Central memory CD4-positive, alpha-beta T cell (primary cell): ENCODE data around the gene EDC3.
A peak's percentile ranks its signal among the peaks of the same experiment; 100 is the strongest.
"Not testable (repeated sequence)": the region's sequence is repeated elsewhere in the genome, so short reads cannot be mapped to it uniquely, and the experiment has no call there.

Source experiments
- DNase-seq: peaks from one replicate; pipeline ENCODE4 v3.0.0; 2022

EDC3 gene

DNA sequence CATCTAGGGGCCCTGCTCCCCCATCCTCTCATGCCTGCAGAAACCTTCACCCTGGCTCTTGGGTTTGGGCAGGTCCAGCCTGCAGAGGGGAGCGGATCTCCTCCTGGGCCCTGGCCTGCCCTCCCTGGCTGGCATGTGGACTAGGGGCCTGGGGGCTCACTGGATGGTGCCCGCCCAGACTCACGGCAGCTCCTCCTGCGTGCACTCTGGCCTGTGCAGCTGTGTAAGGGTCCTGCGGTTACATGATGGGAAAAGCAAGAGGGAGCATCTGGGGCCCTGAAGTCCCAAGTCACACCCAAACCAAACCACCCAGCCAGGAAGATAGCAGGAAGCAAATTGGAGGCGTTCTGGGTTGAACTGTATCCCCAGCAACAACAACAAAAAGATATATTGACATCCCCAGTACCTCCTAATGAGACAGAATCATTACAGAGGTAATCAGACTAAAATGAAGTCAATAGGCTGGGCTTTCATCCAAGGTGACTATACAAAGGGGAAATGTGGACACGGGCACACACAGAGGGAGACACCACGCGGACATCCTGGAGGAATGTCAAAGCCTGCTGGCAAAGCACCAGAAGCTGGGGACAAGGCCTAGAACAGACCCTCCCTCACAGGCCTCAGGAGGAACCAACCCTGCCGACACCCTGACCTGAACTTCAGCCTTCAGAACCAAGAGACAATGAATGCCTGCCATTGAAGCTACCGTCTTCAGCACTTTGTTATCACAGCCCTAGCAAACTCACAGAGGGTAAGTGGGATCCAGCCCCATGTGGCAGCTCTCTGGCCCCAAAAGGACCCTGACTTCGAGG, 90.6 kb downstream of the EDC3 start:
- no peak for DNase-seq

DNA sequence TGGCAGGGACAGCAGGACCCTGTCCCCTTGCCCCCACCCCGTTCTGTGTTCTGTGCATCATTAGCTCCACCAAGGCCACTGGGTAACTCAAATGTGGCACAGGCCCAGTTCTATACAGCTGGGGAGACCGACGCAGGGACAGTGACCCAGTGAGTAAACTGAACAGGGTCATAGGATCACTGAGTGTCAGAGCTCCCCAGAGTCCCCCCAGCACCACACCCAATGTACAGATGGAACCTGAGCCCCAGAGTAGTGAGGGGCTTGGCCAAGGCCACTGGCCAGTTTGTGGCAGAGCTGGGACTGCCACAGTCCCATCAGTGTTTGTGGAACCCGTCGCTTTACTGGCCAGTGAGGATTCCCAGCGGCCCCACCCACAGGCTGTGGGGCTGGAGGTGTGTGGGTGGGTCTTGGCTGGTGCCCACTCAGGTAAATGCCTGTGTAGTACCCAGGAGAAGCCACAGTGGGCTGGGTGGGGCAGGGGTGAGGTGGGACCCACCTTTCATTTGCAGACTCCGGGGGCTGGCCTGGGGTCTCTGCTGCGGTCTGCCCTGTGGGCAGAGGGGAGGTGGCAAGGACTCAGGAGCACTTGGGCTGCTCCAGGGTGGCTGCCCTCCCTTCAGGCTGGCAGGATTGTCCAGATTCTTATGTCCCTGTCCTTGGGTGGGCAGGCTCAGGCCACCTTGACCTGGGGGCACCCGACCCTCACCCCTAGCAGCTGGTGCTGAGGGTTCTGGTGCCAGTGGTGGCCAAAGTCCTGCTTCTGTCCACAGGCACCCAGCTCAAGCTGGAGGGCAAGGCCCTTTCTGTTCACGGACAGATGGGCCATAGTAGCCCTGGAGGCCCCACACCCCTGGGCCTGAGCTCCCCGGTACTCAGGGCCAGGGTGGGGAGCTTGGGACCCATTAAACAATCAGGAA, 91.8 kb downstream of the EDC3 start:
- DNase-seq, result no peak

DNA sequence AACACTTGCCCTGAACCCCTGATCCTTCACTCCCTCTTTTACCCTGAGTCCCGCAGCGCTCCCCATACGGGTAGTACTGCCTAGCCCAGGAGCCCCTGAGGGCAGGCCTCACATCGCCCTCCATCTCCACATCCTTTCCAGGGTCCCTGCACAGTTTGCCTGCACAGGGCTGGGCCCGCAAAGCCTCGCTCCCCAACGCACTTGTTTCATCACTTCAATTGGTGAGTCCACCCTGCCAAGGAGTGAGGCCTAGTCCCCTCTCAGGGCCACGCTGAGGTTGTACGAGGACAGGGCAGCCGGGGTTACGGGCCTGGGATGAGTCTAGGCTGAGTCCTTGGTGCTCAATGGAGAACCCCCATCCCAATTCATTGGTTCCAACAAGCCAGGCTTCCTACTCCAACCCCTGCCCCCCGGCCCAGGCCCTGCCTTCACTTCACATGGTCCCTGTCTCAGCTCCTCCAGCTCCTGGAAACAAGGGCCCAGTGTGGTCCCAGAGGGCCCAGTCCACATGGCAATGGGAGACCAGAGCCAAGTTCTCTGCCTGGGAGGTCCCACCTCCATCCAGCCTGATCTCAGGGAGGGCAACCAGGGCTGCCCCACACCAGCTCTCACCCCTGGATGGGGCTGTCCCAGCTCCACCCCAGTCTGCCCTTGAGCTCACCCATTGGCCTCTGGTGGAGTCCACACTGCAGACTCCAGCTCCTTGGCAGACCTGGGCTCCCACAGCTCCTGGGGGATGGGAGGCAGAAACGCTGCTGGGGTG, 92.6 kb downstream of the EDC3 start:
- DNase-seq, result no peak

DNA sequence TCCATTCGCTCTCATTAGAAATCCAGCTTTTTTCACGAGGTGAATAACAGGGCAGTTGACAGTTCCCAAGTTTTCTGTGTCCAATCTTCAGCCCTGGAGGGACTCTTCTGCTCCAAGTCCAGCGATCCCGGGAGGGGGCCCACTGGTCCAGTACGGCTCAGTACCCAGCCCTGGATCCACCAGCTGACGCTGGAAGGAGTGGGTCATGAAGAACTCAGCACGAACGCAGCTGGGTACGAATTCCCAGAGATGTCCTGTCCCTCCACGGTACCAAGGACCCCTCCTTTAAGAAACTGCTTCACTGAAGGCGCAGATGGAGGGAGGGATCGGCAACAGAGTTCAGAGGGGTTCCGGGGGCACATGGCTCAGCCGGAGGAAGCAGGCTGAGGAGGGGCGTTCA, 96.7 kb downstream of the EDC3 start:
- no peak for DNase-seq

- peak; percentile 79 for DNase-seq
Measured at GRCh38 chr15:74598126-74598842, 97.5 kb downstream of the EDC3 start.

- DNase-seq, result not testable (repeated sequence)
Measured at GRCh38 chr15:74597146-74597705, 98.6 kb downstream of the EDC3 start.

- not testable (repeated sequence) for DNase-seq
Measured at GRCh38 chr15:74596736-74597135, 99.1 kb downstream of the EDC3 start.

GRCh38 chr15:74595271-74595670, 100.6 kb downstream of the EDC3 start:
- DNase-seq, result no peak

DNA sequence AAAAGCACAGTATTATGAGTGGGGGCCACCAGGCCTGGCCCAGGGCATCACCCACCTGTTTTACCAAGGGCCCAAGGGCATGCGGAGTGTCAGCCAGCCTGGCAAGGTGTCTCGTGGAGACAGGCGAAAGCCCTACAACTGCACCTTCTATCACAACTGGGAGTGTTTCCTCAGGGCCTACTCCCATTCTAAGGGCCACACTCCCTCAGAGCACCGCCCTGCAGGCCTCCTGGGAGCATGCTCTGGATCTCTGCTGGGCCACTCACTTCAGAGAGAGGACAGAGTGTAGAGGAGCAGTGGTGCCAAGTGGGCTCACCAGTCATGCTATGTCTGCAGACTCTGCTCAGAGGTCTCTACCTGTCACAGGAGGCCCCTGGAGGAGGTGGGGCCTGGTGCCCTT, 101.4 kb downstream of the EDC3 start:
- DNase-seq, result no peak

DNA sequence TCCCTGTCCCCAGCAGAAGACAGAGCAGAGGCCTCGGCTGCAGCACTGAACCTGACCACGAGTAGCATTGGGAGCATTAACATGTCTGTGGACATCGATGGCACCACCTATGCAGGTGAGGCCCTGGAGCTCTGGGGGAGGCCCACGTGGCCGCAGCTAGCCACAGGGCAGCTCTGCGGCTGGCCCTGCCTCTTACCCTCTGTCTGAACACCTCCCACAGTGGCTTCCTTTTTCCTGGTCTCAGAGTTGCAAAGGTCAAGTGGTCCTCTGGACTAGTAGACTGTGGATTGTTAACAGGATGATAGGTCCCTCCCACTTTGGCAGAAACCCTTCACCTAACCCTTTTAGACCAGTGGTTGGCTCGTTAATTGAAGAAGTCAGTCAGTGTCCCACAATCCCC, 102.7 kb downstream of the EDC3 start:
- DNase-seq, result no peak

DNA sequence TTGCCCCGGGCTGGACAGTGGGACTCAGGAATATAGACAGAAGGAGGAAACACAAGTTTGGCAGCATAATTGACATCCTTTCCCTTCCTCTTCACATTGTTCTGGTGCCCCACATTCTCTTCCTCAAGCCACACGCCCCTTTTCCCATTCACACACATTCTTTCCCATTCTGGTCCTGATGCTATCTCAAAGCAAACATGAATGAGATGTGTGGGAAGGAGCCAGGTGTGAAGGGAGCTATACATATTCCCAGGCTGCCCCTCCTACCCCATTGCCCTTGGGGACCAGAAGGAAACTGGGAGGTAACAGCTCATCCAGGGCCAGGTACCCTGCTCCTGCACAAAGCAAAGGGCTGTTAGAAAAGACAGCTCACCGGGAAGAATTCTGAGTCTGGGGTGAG, 103.6 kb downstream of the EDC3 start:
- DNase-seq, result no peak

DNA sequence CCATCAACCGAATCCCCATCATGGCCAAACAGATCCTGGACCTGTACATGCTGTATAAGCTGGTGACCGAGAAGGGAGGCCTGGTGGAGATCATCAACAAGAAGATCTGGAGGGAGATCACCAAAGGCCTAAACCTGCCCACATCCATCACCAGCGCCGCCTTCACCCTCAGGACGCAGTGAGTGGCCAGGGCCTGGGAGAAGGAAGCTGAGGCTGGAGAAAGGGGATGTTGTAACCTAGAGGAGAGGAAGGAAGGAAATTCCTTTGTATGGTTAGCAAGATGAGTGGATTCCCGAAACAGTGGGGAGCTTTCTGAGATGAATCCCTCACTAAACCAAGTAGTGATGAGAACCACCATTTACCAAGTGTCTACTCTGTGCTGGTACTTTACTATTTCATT, 106.0 kb downstream of the EDC3 start:
- no peak for DNase-seq

GRCh38 chr15:74585857-74586256, 110.0 kb downstream of the EDC3 start:
- no peak for DNase-seq

DNA sequence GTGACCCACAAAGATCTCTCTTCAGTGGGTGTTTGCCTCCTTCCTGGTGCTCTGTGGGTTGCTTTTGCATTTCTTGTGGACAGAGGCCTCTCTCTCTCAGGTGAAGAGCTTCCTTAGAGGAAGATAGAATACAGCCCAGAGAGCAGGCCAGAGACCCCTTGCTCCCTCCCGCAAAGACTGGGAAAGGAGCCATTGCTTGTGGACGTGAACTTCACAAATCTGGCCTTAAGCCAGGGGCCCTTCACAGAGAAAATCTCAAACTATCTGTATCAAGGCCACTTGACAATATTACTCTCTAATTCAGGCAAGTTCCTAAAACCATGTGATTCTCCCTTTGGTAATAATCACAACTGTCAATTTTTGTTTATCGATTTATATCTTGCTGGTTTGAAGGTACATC, 110.6 kb downstream of the EDC3 start:
- DNase-seq, result no peak

GRCh38 chr15:74584779-74585178, 111.0 kb downstream of the EDC3 start:
- no peak for DNase-seq

GRCh38 chr15:74584204-74584603, 111.6 kb downstream of the EDC3 start:
- no peak for DNase-seq
